Transverse colon (tissue), 4 donors: ENCODE data around the gene CS.

Experiments used
- EP300 ChIP-seq: sonication (generic); formaldehyde crosslinking; IDR thresholded peaks from one replicate; pipeline ENCODE4 v1.6.1; 2017; ENCODE audit warnings: antibody characterized with exemption, low read depth
- POLR2A ChIP-seq: fragments of 450-650 bp; IDR thresholded peaks from one replicate; pipeline ENCODE4 v1.6.1; 2016; ENCODE audit warnings: antibody characterized with exemption, mild to moderate bottlenecking, moderate library complexity
- POLR2AphosphoS5 ChIP-seq, 3 donors: sonication (generic); formaldehyde crosslinking; IDR thresholded peaks; one replicate each; pipeline ENCODE4 v1.6.1; 2016; ENCODE audit warnings: antibody characterized with exemption in 3 of 3
- TF ChIP-seq, protein P1 (sequence below), 5 experiments: fragments of 200-600 bp in 3 of 5; fragments of 450-650 bp in 2 of 5; sonication (generic) in 3 of 5; IDR thresholded peaks; 1 replicate in 2 of 5; 2 replicates in 3 of 5; pipeline ENCODE4 v1.5.1; 2016 to 2017; ENCODE audit warnings: antibody characterized with exemption in 5 of 5, inconsistent platforms in 3 of 5, mild to moderate bottlenecking in 2 of 5, moderate library complexity in 1 of 5

DNA sequence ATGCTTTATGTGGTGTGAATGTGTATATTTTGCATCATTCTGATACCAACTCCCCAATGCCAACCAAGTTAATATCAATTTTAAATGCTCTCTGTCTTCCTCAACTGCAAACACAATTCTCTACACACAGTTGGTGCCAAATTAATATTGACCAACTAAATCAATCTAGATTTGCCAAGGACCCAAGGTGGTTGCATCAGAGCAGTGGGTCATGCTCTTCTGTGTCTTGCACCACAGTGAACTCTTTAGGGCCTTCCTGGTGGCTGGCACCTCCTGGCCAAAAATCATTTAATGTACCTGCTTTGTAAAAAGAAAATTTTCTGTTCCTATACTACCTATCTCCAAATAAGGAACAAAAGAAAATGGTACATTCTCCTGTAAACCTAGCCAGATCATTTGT is 19.3 kb downstream of the CS start:
- TF ChIP-seq POLR2AphosphoS5 (IDR thresholded peaks at IDR 0.05) (no peak), POLR2A (no peak), EP300 (no peak)
- TF ChIP-seq, protein P1, sequence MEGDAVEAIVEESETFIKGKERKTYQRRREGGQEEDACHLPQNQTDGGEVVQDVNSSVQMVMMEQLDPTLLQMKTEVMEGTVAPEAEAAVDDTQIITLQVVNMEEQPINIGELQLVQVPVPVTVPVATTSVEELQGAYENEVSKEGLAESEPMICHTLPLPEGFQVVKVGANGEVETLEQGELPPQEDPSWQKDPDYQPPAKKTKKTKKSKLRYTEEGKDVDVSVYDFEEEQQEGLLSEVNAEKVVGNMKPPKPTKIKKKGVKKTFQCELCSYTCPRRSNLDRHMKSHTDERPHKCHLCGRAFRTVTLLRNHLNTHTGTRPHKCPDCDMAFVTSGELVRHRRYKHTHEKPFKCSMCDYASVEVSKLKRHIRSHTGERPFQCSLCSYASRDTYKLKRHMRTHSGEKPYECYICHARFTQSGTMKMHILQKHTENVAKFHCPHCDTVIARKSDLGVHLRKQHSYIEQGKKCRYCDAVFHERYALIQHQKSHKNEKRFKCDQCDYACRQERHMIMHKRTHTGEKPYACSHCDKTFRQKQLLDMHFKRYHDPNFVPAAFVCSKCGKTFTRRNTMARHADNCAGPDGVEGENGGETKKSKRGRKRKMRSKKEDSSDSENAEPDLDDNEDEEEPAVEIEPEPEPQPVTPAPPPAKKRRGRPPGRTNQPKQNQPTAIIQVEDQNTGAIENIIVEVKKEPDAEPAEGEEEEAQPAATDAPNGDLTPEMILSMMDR (IDR thresholded peaks at IDR 0.05): no peak
